ENCODE data around the gene SLC10A6. TPM values are rescaled to one million over a fixed set of nuclear protein-coding genes. Genes with fewer than 3 reads are reported as not detected.

The SLC10A6 gene
- total and polyA plus RNA-seq, 5 donors from 2014 or later: not detected

Other genes starting within 250 kb of the SLC10A6 start
- gene C4orf36, start 43.0 kb upstream of the SLC10A6 start, total RNA-seq: not detected
- not detected for gene C4orf36, start 43.0 kb upstream of the SLC10A6 start, polyA plus RNA-seq
- gene AFF1, start 85.6 kb upstream of the SLC10A6 start, total RNA-seq: 122 TPM
- gene AFF1, start 85.6 kb upstream of the SLC10A6 start, polyA plus RNA-seq: 10 to 100 TPM; 18.1 to 43.3 (median 28.0) TPM

All from CD4-positive, CD25-positive, alpha-beta regulatory T cell (primary cell).